ENCODE results near the gene ATG12.
A peak's percentile ranks its signal among the peaks of the same experiment; 100 is the strongest.

The ATG12 gene

DNA sequence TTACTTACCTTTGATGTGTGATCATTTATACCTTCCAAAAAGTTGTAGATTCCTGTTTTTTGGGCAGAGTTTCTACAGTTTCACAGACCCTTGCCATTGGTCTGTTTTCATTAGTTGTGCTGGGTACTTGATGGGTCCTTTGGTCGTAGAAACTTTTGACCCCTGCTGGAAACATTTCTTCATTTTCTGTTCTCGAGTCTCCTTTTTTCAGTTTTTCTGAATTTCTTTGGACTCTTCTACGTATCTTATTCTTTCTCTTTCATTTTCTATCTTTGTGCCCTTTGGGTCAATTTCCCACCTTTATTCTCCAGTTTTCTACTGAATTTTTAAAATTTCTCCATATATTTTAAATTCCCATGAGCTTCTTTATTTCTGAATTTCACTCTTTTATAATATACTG is 17.0 kb upstream of the ATG12 start:
- Histone ChIP-seq H3K27me3 (ENCODE audit: insufficient read depth, poor library complexity, severe bottlenecking) (no peaks in the 10 kb centered on the region), H3K9me3 (ENCODE audit: severe bottlenecking) (no peaks in the 10 kb centered on the region), H3K4me3 (ENCODE audit: severe bottlenecking) (no peak overlapping the region), H3K36me3 (ENCODE audit: low read depth) (no peaks in the 10 kb centered on the region), H3K4me1 (ENCODE audit: insufficient read depth, poor library complexity, severe bottlenecking) (peaks cover 19% of the 10 kb centered on the region), H3K27ac (ENCODE audit: poor library complexity, severe bottlenecking) (peak overlapping the region; percentile 20)
- no peak for TF ChIP-seq CTCF (IDR thresholded peaks at IDR 0.05; ENCODE audit: poor library complexity, severe bottlenecking)
- ATAC-seq (ENCODE audit: low read depth) (no peak), DNase-seq (ENCODE audit: low spot score) (no peak)

- Histone ChIP-seq H3K4me1 (ENCODE audit: insufficient read depth, poor library complexity, severe bottlenecking) (peaks cover 19% of the 10 kb centered on the region), H3K4me3 (ENCODE audit: severe bottlenecking) (no peak overlapping the region), H3K9me3 (ENCODE audit: severe bottlenecking) (no peaks in the 10 kb centered on the region), H3K27ac (ENCODE audit: poor library complexity, severe bottlenecking) (peak overlapping the region; percentile 20), H3K36me3 (ENCODE audit: low read depth) (no peaks in the 10 kb centered on the region), H3K27me3 (ENCODE audit: insufficient read depth, poor library complexity, severe bottlenecking) (no peaks in the 10 kb centered on the region)
- ATAC-seq (ENCODE audit: low read depth) (peak; percentile 88), DNase-seq (ENCODE audit: low spot score) (no peak)
- no peak for TF ChIP-seq CTCF (IDR thresholded peaks at IDR 0.05; ENCODE audit: poor library complexity, severe bottlenecking)
Measured at GRCh38 chr5:115857626-115858349, 16.4 kb upstream of the ATG12 start.

DNA sequence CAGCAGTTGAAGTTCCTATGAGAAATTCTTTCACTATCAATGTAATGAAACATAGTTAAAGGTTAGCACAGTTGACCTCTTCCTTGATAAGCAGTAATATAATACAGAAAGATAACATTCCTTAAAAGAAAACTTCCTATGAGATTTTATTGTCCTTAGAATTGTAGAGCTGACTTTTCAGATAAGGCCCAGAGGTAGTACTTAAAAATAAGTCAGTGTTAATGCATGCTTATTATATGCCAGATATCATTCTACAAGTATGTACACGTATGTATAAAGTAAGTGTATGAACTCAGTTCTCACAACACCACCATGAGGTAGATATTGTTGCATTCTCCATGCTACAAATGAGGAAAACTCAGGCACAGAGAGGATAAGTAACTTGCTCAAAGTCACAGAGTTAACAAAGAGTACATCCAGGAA is 15.7 kb upstream of the ATG12 start:
- Histone ChIP-seq H3K36me3 (ENCODE audit: low read depth) (no peaks in the 10 kb centered on the region), H3K9me3 (ENCODE audit: severe bottlenecking) (no peaks in the 10 kb centered on the region), H3K4me1 (ENCODE audit: insufficient read depth, poor library complexity, severe bottlenecking) (peaks cover 19% of the 10 kb centered on the region), H3K27me3 (ENCODE audit: insufficient read depth, poor library complexity, severe bottlenecking) (no peaks in the 10 kb centered on the region), H3K4me3 (ENCODE audit: severe bottlenecking) (no peak overlapping the region), H3K27ac (ENCODE audit: poor library complexity, severe bottlenecking) (peak overlapping the region; percentile 20)
- DNase-seq (ENCODE audit: low spot score) (no peak), ATAC-seq (ENCODE audit: low read depth) (no peak)
- no peak for TF ChIP-seq CTCF (IDR thresholded peaks at IDR 0.05; ENCODE audit: poor library complexity, severe bottlenecking)

DNA sequence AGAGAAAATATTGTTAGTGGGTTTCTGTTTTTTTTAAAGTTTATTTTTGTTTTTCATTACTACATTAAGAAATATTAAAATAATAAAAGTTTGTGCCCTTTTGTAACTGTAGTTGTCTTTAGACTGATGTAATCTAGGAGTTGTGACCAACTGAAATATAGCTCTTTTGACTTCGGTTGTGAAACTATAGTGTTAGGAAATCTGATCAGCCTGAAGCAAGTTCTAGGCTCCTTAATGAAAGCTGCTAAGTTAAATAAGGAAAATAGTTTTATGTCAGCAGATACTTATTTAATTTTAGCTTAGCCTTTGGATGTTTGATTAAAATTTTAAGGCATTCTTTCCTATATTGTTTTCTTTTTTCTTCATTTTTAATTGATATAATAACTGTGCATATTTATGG is 14.6 kb upstream of the ATG12 start:
- ATAC-seq (ENCODE audit: low read depth): no peak
- no peaks in the 10 kb centered on the region for H3K36me3 ChIP-seq (ENCODE audit: low read depth)
- no peaks in the 10 kb centered on the region for H3K27me3 ChIP-seq (ENCODE audit: insufficient read depth, poor library complexity, severe bottlenecking)
- no peaks in the 10 kb centered on the region for H3K9me3 ChIP-seq (ENCODE audit: severe bottlenecking)
- DNase-seq (ENCODE audit: low spot score): no peak
- no peak for TF ChIP-seq CTCF (IDR thresholded peaks at IDR 0.05; ENCODE audit: poor library complexity, severe bottlenecking)
- peaks cover 19% of the 10 kb centered on the region for H3K4me1 ChIP-seq (ENCODE audit: insufficient read depth, poor library complexity, severe bottlenecking)
- H3K27ac ChIP-seq (ENCODE audit: poor library complexity, severe bottlenecking): no peak overlapping the region
- H3K4me3 ChIP-seq (ENCODE audit: severe bottlenecking): no peak overlapping the region

GRCh38 chr5:115854139-115854538 is 12.8 kb upstream of the ATG12 start:
- H3K4me3 ChIP-seq (ENCODE audit: severe bottlenecking): no peak overlapping the region
- H3K27me3 ChIP-seq (ENCODE audit: insufficient read depth, poor library complexity, severe bottlenecking): no peaks in the 10 kb centered on the region
- no peak for ATAC-seq (ENCODE audit: low read depth)
- H3K4me1 ChIP-seq (ENCODE audit: insufficient read depth, poor library complexity, severe bottlenecking): peaks cover 19% of the 10 kb centered on the region
- DNase-seq (ENCODE audit: low spot score): no peak
- no peak for TF ChIP-seq CTCF (IDR thresholded peaks at IDR 0.05; ENCODE audit: poor library complexity, severe bottlenecking)
- H3K36me3 ChIP-seq (ENCODE audit: low read depth): no peaks in the 10 kb centered on the region
- H3K9me3 ChIP-seq (ENCODE audit: severe bottlenecking): no peaks in the 10 kb centered on the region
- H3K27ac ChIP-seq (ENCODE audit: poor library complexity, severe bottlenecking): no peak overlapping the region

Measured in RWPE2 (cell line).